Measurements from ENCODE around the gene SFRP4. TPM values are rescaled to one million over a fixed set of nuclear protein-coding genes. Genes with fewer than 3 reads are reported as not detected.

The SFRP4 gene
- total RNA-seq, 1 donor from 2014 or later = 6.4 TPM

- TF ChIP-seq CTCF (IDR thresholded peaks at IDR 0.05; ENCODE audit: unreplicated experiment) = no peak
- Mint-ChIP-seq H3K36me3 (no peaks in the 10 kb centered on the region), H3K4me3 (no peak overlapping the region), H3K27ac (peak overlapping the region; percentile 44), H3K4me1 (no peaks in the 10 kb centered on the region), H3K27me3 (ENCODE audit: low read depth) (no peaks in the 10 kb centered on the region), H3K9me3 (peaks cover 3% of the 10 kb centered on the region)
- DNase-seq (ENCODE audit: low spot score in 2 of 2, unreplicated experiment in 2 of 2) = no peak
Observed at GRCh38 chr7:37930226-37930948, 13.8 kb upstream of the SFRP4 start.

GRCh38 chr7:37928878-37929277, 12.3 kb upstream of the SFRP4 start:
- no peak for DNase-seq (ENCODE audit: low spot score in 2 of 2, unreplicated experiment in 2 of 2)
- Mint-ChIP-seq H3K4me1 (no peaks in the 10 kb centered on the region), H3K27me3 (ENCODE audit: low read depth) (peaks cover under 1% of the 10 kb centered on the region), H3K36me3 (no peaks in the 10 kb centered on the region), H3K9me3 (peaks cover 8% of the 10 kb centered on the region), H3K27ac (no peak overlapping the region), H3K4me3 (no peak overlapping the region)
- TF ChIP-seq CTCF (IDR thresholded peaks at IDR 0.05; ENCODE audit: unreplicated experiment) = no peak

- H3K4me3 Mint-ChIP-seq = no peak overlapping the region
- peaks cover 7% of the 10 kb centered on the region for H3K27me3 Mint-ChIP-seq (ENCODE audit: low read depth)
- no peak overlapping the region for H3K27ac Mint-ChIP-seq
- DNase-seq (ENCODE audit: low spot score in 2 of 2, unreplicated experiment in 2 of 2) = no peak
- no peaks in the 10 kb centered on the region for H3K36me3 Mint-ChIP-seq
- peaks cover 8% of the 10 kb centered on the region for H3K9me3 Mint-ChIP-seq
- no peak for TF ChIP-seq CTCF (IDR thresholded peaks at IDR 0.05; ENCODE audit: unreplicated experiment)
- no peaks in the 10 kb centered on the region for H3K4me1 Mint-ChIP-seq
Observed at GRCh38 chr7:37927773-37928444, 11.3 kb upstream of the SFRP4 start.

- Mint-ChIP-seq H3K36me3 (no peaks in the 10 kb centered on the region), H3K27me3 (ENCODE audit: low read depth) (peaks cover 22% of the 10 kb centered on the region), H3K4me1 (peaks cover 7% of the 10 kb centered on the region), H3K9me3 (peaks cover 8% of the 10 kb centered on the region), H3K27ac (no peak overlapping the region), H3K4me3 (no peak overlapping the region)
- no peak for TF ChIP-seq CTCF (IDR thresholded peaks at IDR 0.05; ENCODE audit: unreplicated experiment)
- no peak for DNase-seq (ENCODE audit: low spot score in 2 of 2, unreplicated experiment in 2 of 2)
Observed at GRCh38 chr7:37925620-37926019, 9.0 kb upstream of the SFRP4 start.

GRCh38 chr7:37924491-37925041, 7.9 kb upstream of the SFRP4 start:
- no peak overlapping the region for H3K4me3 Mint-ChIP-seq
- peaks cover 8% of the 10 kb centered on the region for H3K9me3 Mint-ChIP-seq
- no peak for DNase-seq (ENCODE audit: low spot score in 2 of 2, unreplicated experiment in 2 of 2)
- peaks cover 12% of the 10 kb centered on the region for H3K4me1 Mint-ChIP-seq
- H3K27ac Mint-ChIP-seq = peak overlapping the region; percentile 7
- H3K27me3 Mint-ChIP-seq (ENCODE audit: low read depth) = peaks cover 32% of the 10 kb centered on the region
- TF ChIP-seq CTCF (IDR thresholded peaks at IDR 0.05; ENCODE audit: unreplicated experiment) = no peak
- no peaks in the 10 kb centered on the region for H3K36me3 Mint-ChIP-seq
